ENCODE measurements around the gene MORN2.

Gene MORN2

GRCh38 chr2:38907743-38908562 is 32.2 kb downstream of the MORN2 start:
- no peak for TF ChIP-seq CTCF (IDR thresholded peaks at IDR 0.05; ENCODE audit: insufficient read depth, low read depth, low read length, missing control alignments)

GRCh38 chr2:38909872-38910271 is 34.1 kb downstream of the MORN2 start:
- no peak overlapping the region for H3K4me3 ChIP-seq (ENCODE audit: low read length)
- DNase-seq (ENCODE audit: low read depth), result no peak
- no peak for TF ChIP-seq CTCF (IDR thresholded peaks at IDR 0.05; ENCODE audit: insufficient read depth, low read depth, low read length, missing control alignments)

More at GRCh38 chr2:38907743-38908562, 32.2 kb downstream of the MORN2 start:
- no peak overlapping the region for H3K4me3 ChIP-seq (ENCODE audit: low read length)
- no peak for DNase-seq (ENCODE audit: low read depth)

GRCh38 chr2:38911191-38911590 is 35.4 kb downstream of the MORN2 start:
- no peak overlapping the region for H3K4me3 ChIP-seq (ENCODE audit: low read length)
- no peak for TF ChIP-seq CTCF (IDR thresholded peaks at IDR 0.05; ENCODE audit: insufficient read depth, low read depth, low read length, missing control alignments)
- no peak for DNase-seq (ENCODE audit: low read depth)

GRCh38 chr2:38912619-38913018 is 36.8 kb downstream of the MORN2 start:
- DNase-seq (ENCODE audit: low read depth), result no peak
- H3K4me3 ChIP-seq (ENCODE audit: low read length), result no peak overlapping the region
- TF ChIP-seq CTCF (IDR thresholded peaks at IDR 0.05; ENCODE audit: insufficient read depth, low read depth, low read length, missing control alignments), result no peak

- no peak for DNase-seq (ENCODE audit: low read depth)
- no peak for TF ChIP-seq CTCF (IDR thresholded peaks at IDR 0.05; ENCODE audit: insufficient read depth, low read depth, low read length, missing control alignments)
- no peak overlapping the region for H3K4me3 ChIP-seq (ENCODE audit: low read length)
Measured at GRCh38 chr2:38922389-38922788, 46.6 kb downstream of the MORN2 start.

GRCh38 chr2:38922902-38923301 is 47.1 kb downstream of the MORN2 start:
- H3K4me3 ChIP-seq (ENCODE audit: low read length), result no peak overlapping the region
- no peak for DNase-seq (ENCODE audit: low read depth)
- TF ChIP-seq CTCF (IDR thresholded peaks at IDR 0.05; ENCODE audit: insufficient read depth, low read depth, low read length, missing control alignments), result no peak

GRCh38 chr2:38925982-38926381 is 50.2 kb downstream of the MORN2 start:
- H3K4me3 ChIP-seq (ENCODE audit: low read length), result no peak overlapping the region
- TF ChIP-seq CTCF (IDR thresholded peaks at IDR 0.05; ENCODE audit: insufficient read depth, low read depth, low read length, missing control alignments), result no peak
- no peak for DNase-seq (ENCODE audit: low read depth)
